ENCODE data around the gene LRCH4. TPM values are rescaled to one million over a fixed set of nuclear protein-coding genes. Genes with fewer than 3 reads are reported as not detected.

Gene LRCH4
- total and polyA plus RNA-seq, 11 donors, result 18.5 to 46.6 (median 34.1) TPM

DNA sequence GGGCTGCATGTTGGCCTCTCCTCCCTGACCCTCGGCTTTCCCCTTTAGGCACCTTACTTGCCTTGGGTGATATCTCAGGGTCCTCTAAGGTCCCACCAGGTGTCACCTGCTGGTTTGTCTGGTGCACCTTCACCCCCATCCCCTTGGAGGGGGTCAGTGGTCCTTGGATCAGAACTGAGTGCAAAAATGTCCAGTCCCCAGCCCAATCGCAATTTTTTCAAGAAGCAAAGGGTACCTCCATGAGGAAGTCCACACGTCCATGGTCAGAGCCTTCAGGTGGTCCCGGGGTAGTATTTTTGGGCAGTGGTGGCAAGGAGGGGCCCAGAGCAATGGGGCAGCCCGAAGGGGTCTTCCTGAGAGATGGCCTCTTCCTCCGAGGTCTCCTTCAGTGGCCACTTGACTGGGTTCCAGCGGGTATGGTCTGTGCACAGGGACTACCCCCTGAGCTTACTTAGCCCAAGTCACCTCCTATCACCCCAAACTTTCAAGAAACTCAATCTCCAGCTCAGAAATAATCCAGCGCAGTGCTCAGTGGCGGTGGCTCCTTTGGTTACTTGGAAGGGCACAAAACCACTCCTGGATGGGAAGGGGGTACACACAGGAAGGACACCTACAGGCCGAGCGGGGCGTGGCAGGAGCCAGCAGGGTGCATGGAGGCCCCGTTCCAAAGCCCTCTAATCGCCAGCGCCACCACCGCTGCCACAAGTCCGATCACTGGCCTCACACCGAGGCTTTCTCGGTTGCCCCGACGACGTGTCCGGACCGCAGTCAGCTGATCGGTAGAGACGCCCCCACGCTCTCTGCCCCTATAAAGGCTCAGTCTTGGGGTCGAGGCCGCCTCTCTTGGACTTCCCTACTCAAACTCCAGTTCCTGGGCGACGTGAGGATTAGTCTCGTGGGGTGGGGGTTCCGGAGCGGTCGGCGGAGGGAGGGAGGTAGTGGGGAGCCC, 16.8 kb downstream of the LRCH4 start:
- Histone ChIP-seq H3K9me3 (no peaks in the 10 kb centered on the region), H3K4me3 (peak overlapping the region in 11 of 12 donors; percentile 2 to 50 (median 40)), H3K27me3 (no peaks in the 10 kb centered on the region), H3K27ac (peak overlapping the region in 1 of 12 donors; percentile 24), H3K4me1 (peaks cover 0 to 26% (median 13%) of the 10 kb centered on the region in 12 donors), H3K36me3 (peaks cover 0 to 11% (median 3%) of the 10 kb centered on the region in 9 donors)
- peak; percentile 28 to 56 (median 34) for ATAC-seq
- WGBS, 4 donors, result 24 to 73% (median 25%) methylated on average over 11 to 36 of the region's 36 CpGs
- DNase-seq, result peak in 3 of 5 donors; percentile 45 to 72 (median 56)
- intact Hi-C loops (cut with DNase I), result loop anchor here in 2 of 10 donors (5.0 to 10.0 kb wide), 2 partner anchors 123 to 156 kb away; partner anchors contain the start of genes EPO (in 1 of the 2) and GIGYF1 (in 1 of the 2)
- TF ChIP-seq, protein P1, sequence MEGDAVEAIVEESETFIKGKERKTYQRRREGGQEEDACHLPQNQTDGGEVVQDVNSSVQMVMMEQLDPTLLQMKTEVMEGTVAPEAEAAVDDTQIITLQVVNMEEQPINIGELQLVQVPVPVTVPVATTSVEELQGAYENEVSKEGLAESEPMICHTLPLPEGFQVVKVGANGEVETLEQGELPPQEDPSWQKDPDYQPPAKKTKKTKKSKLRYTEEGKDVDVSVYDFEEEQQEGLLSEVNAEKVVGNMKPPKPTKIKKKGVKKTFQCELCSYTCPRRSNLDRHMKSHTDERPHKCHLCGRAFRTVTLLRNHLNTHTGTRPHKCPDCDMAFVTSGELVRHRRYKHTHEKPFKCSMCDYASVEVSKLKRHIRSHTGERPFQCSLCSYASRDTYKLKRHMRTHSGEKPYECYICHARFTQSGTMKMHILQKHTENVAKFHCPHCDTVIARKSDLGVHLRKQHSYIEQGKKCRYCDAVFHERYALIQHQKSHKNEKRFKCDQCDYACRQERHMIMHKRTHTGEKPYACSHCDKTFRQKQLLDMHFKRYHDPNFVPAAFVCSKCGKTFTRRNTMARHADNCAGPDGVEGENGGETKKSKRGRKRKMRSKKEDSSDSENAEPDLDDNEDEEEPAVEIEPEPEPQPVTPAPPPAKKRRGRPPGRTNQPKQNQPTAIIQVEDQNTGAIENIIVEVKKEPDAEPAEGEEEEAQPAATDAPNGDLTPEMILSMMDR (IDR thresholded peaks at IDR 0.05), result peak in 9 of 12 donors; percentile 8 to 42 (median 32)
- no peak for TF ChIP-seq POLR2A (IDR thresholded peaks at IDR 0.05)

- no peak overlapping the region for H3K27ac ChIP-seq
- peaks cover 0 to 5% (median 0%) of the 10 kb centered on the region in 9 donors for H3K36me3 ChIP-seq
- H3K9me3 ChIP-seq, result no peaks in the 10 kb centered on the region
- no peak for TF ChIP-seq POLR2A (IDR thresholded peaks at IDR 0.05)
- TF ChIP-seq, protein P1 (IDR thresholded peaks at IDR 0.05), result no peak
- ATAC-seq (no peak), DNase-seq (peak in 3 of 5 donors; percentile 18 to 48 (median 27))
- intact Hi-C loops (cut with DNase I), result loop anchor here in 2 of 10 donors (5.0 to 10.0 kb wide), 2 partner anchors 124 to 156 kb away; partner anchors contain the start of genes EPO (in 1 of the 2) and GIGYF1 (in 1 of the 2)
- H3K27me3 ChIP-seq, result no peaks in the 10 kb centered on the region
- peaks cover 0 to 26% (median 13%) of the 10 kb centered on the region in 12 donors for H3K4me1 ChIP-seq
- no peak overlapping the region for H3K4me3 ChIP-seq
- WGBS, 4 donors, result 65 to 76% (median 70%) methylated on average over 10 to 11 of the region's 11 CpGs
These were observed 17.6 kb downstream of the LRCH4 start for GRCh38 chr7:100568176-100568895.

DNA sequence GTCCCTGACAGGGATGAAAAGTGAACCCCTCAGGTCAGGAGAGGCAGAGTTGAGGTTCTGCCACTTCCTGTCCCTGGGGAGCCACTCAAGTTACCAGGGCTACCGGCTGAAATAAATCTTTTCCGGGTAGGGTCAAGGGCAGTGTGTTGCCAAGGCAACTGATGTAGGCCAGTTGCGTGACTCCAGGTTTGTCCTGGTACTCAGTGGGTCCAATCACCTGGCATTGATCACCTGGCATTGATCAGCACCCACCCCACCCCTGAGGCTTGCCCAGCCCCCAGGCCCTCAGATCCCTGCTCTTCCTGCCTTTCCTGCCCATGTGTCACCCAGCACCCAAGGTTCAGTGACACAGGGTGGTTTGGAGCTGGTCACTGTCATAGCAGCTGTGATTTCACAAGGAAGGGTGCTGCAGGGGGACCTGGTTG, 18.2 kb downstream of the LRCH4 start:
- Histone ChIP-seq H3K36me3 (peaks cover 0 to 7% (median 4%) of the 10 kb centered on the region in 9 donors), H3K27me3 (no peaks in the 10 kb centered on the region), H3K27ac (no peak overlapping the region), H3K4me3 (no peak overlapping the region), H3K9me3 (no peaks in the 10 kb centered on the region), H3K4me1 (peaks cover 0 to 26% (median 13%) of the 10 kb centered on the region in 12 donors)
- no peak for ATAC-seq
- peak in 1 of 5 donors; percentile 15 for DNase-seq
- no peak for TF ChIP-seq POLR2A (IDR thresholded peaks at IDR 0.05)
- TF ChIP-seq, protein P1 (IDR thresholded peaks at IDR 0.05), result no peak
- intact Hi-C loops (cut with DNase I), result loop anchor here in 2 of 10 donors (5.0 to 10.0 kb wide), 2 partner anchors 125 to 157 kb away; partner anchors contain the start of genes EPO (in 1 of the 2) and GIGYF1 (in 1 of the 2)
- WGBS, 4 donors, result 51 to 67% (median 56%) methylated on average over 3 of the region's 3 CpGs

All from heart left ventricle (tissue), 16 donors.